UCSD-AML1 (cell line): ENCODE data around the gene ACOXL.
"Not testable (repeated sequence)": the region's sequence is repeated elsewhere in the genome, so short reads cannot be mapped to it uniquely, and the experiment has no call there.

ENCODE experiments used
- DNase-seq: peaks from one replicate; lab custom pipeline; 2025; ENCODE audit not compliant: unreplicated experiment; lab: John Stamatoyannopoulos, UW

Gene ACOXL

GRCh38 chr2:111031546-111032478 lies 299.4 kb downstream of the ACOXL start:
- DNase-seq = no peak

GRCh38 chr2:111032721-111033429 lies 300.5 kb downstream of the ACOXL start:
- DNase-seq = no peak

DNA sequence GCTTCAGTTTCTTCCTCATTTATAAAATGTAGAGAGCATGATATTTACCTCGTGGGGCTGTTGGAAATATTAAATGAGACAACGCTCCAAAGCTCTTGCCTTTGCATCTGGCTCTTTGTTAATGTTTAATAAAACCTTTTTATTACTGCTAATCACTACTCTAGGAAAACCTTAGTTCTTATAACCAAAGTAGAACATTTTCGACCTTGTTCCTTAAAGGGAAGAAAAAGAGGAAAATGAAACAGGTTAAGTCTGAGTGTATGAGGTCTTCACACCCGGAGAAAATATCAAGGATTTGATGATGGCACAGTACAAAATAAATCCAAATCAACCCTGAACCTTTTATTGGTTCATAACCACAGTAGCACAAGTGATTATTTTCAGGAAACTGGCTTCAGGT lies 301.8 kb downstream of the ACOXL start:
- DNase-seq = no peak

- no peak for DNase-seq
Measured at GRCh38 chr2:111034606-111035005, 302.2 kb downstream of the ACOXL start.

GRCh38 chr2:111035830-111036441 lies 303.6 kb downstream of the ACOXL start:
- no peak for DNase-seq

DNA sequence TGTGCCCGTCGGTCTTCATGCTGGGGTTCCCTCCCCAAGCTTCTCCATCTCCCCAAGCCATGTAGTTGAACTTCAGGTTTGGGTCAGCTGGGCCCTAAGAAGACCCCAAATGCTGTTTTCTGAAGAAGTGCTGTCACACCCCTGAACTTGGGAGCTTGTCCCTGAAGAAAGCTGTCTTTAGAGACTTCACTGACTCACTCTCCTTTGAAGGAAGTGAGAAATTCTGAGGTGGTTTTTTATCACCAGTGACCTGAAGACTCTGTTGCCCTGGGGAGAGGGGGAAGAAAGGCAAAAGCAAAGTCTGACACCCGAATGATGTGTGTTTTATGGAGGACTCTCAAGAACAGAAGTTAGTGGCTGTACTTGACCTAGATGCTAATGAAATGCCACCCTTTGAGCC lies 304.8 kb downstream of the ACOXL start:
- no peak for DNase-seq

DNA sequence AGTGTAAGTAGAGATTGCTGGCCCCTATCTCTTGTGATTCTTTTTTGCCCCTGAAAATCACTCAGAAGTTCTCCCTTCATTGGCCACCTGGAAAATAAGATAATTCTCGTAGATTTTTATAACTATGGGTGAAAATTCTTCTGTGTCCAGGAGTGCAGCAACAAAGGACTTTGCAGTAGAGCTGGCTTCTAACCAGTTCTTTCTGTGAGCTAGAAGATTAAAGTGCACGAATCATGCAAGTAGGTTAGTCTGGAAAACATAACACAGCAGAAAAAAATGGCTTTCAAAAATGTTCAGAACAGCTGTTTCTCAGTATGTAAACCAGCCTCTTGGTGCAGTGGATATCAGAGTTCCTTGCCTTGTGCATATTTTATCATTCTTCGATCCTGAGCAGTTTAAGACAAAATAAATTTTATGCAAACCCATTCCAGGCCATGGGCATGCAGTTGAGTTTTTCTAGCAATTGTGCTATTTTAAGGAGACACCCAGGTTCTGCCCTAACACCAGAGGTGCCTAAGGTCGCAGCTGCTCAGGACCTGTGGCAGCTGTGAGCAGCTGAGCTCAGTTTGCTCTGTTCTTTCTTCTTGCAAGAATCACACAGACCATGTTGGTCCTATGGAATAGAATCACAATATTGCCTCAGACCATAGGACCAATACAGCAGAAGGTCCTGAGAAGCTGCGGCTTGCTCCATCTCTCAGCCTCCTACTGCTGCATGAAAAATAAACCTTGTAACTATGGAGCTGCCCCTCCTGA lies 307.4 kb downstream of the ACOXL start:
- no peak for DNase-seq

DNA sequence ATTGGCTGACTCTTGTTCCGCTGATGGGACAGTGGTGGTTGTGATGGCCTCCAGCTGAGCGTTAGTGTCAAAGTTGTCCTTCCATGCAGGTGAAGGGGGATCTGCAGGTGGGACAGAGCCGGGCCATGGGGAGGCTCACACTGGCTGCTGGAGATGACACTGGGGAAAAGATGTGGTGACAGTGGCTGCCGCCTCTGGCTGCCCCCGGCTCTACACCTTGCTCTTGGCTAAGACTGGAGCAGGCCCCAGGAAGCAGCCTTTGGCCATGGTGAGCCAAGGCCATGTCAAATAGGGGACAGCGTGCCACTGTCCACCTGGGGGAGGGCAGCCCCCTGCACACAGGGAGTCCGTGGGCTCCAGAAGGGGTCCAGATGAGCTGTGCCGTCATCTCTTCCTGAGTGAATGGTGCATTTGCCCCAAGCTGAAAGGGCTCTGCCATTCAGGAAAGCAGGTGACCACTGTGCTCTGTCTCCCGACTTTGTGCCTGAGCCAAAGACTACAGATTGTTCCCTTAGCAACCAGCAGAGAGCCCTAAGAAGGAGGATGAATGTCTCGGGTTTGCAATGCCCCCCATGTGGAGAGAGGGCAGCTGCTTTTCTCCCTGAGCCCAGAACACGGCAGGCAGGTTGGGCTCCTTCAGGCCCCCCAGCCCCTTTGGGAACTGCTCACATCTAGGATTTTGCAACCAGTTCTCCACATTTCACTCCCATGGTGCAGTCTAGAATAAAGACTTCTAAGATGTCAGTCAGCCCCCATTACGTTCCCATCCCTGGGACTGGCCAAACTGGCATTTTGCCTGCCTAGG lies 309.2 kb downstream of the ACOXL start:
- no peak for DNase-seq

DNA sequence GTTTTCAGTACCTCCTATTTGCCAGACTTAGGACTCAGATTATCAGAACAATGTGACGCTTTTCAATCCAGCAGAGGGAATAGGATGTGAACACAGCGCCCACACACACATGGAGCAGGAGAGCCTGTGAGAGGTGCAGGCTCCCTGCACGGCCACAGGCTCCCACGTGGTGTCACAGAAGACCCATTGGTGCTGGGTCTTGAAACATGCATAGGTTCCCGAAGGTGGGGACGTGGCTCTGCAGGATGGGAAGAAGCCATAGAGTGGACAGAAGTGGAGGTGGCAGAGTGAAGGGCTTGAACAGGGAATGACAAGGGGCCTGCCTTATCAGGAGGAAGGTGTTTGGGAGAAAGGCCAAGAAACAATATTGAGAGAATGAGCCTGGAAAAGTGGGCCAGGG lies 309.9 kb downstream of the ACOXL start:
- no peak for DNase-seq

- no peak for DNase-seq
Measured at GRCh38 chr2:111042772-111043771, 310.7 kb downstream of the ACOXL start.

GRCh38 chr2:111044066-111044465 lies 311.7 kb downstream of the ACOXL start:
- DNase-seq = no peak

- not testable (repeated sequence) for DNase-seq
Measured at GRCh38 chr2:111045236-111045635, 312.9 kb downstream of the ACOXL start.

DNA sequence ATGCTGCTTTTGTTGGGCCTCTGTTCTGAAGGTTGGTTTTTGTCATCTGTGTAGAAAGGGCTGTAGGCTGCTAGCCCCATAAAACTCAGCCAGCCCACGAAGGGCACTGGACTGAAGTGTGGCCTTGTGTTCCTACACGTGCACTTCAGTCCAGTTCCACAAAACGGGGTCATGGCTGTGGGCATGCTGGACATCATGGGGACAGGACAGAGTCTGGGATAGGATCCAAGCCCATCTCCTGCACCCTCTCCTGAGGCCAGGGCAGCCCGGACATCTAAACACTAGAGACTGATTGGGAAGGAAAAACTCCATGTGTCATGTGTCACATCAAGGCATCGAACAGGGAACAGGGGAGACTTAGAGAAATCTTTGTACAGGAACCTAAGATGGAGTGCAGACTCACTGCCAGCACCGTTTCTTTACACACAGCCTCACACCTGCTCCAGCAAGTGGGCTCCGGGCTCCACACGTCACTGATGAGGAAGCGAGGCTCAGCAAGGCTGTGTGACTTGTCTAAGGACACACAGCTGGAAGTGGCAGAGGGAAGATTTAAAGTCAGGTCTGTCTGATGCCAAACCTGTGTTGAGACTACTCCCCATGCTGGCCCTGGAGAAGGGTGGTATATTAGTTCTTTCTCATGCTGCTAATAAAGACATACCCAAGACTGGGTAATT lies 313.5 kb downstream of the ACOXL start:
- DNase-seq = no peak

- DNase-seq = no peak
Measured at GRCh38 chr2:111046670-111047069, 314.3 kb downstream of the ACOXL start.

DNA sequence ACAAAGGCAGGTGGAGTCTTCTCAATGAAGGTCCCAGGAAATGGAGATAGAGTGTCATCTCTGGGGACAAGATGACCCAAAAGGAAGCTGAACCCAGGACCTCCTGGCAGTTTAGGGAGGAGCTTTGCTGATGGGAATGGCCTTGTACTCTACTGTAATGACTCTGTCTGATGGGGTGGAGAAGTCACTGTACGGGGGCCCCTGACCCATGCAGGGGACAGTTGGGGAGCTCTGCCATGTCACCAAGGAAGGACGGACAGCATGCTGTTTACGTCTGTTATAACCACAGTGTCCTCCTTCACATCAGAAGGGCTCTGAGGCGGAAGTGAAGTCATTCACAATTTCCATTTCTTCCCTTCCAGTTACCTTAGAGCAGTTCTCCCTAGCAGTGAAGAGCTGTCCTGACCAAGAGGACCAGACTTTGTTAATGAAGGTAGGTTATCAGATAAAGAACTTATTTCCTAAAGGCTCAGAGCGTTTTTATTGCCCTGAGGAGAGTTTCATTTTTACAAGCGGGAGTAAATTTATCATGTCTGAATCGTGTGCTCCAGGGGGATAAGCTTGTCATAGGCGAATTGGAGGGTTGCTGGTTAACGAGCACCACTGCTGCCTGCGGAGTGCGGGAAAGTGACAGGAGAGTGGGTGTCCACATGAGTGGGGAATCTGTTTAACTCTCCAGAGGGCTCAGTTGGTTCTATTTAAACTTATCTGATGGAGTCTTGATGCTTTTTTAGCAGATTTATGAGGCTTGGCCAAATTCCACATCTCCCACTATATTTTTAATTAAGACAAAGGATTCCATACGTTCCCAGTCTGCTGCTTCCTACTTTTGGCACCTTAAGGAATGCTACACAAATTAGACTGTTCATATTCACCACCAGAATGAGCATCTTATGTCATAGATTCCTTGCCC lies 316.7 kb downstream of the ACOXL start:
- no peak for DNase-seq

DNA sequence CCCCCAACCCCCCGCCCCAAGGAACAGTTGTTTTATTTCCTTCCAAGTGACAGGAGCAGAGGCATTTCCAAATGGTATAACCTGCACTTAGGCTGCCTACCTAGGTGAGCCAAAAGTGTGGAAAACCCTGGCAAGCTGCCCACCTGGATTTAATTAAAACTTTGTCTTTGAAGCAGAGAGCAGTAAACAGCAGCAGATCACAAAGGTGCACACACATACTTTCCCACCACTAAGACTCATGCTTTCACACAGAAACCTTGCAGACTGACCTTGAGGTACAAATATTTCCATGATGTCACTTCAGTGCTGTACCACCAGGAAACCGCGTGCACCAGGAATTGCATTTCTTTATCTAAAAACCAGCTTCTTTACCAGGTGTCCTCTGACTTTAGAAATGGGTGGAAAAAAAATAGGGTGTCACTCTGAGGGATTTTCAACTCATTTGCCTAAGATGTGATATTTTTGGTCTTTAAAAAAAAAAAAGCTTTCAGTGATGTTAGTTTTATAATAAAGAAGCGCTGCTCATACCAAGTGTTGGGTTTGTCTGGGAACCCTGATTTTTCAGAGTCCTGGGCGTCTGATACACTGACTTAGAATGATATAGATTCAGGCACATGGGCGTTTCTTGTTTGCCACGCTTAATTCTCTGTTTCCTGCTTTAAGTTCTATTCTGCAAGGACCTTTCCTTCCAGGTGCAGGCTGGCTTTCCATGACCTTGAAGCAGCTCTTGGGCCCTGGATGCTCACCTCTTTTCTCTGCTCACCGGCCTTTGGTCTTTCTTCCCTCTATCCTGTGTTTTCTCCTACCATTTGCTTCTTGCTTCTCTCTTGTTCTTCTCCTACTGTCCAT lies 317.6 kb downstream of the ACOXL start:
- DNase-seq = no peak
